ENCODE data around the gene LTO1.

Gene LTO1, protein sequence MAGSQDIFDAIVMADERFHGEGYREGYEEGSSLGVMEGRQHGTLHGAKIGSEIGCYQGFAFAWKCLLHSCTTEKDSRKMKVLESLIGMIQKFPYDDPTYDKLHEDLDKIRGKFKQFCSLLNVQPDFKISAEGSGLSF

DNA sequence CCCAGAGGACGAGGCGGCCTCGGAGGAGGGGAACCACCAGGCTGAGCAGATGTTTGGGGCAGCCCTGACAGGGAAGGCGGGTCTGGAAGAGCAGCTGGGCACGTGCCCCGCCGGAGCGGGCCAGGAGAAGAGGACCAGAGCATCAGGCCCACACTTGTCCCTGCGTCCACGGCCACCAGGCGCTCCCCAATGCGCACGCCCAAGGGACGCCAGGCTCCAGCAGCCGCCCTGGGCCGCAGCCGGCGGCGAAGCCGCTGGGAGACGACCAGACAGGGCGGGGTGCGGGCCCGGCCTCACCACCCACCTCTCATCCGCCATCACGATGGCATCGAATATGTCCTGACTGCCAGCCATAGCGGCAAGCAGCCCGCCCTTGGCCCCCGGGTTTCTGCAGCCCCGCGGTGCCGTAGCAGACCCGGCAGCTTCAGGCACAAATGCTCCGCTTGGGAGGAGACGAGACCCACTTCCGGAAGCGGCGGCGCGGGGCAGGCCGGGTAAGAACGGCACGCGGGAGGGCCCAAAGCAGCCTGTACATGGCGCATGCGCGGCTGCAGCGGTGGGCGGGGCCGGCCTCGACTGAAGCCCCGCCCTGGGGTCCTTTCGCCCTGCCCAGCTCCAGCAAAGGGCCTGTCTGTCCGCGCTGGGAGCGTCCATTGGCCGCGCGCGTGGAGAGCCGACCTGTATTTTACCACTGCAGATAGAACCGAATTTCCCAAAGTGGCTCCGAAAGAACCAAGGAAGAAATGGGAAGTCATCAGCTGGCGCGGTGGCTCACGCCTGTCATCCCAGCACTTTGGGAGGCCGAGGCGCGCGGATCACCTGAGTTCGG is at the start of gene LTO1:
Gene LTO1 (minus strand): TSS at position 468 of the 829 bp plus-strand sequence. CDS start 114 bp downstream, at position 354.
- peak; percentile 89 for DNase-seq (ENCODE audit: low read depth)

DNA sequence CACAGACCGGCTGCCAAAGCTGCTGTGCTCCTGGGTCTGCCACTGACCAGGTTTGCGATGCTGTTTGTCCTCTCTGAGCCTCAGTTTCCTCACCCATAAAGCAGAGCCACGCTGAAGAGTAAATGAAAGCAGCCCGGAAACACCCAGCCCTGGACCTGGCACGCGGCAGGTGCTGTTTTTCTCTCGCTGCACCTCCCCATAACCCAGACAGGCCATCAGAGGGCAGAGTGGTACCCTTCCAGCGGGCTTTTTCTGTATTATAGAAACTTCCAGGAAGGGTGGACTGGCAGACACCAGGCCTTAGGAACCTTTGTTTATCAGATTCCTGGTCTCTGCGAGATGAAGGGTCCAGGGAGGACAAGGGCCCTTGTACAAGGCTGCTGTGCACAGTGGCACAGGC is 46.6 kb upstream of the LTO1 start:
- no peak for DNase-seq (ENCODE audit: low read depth)

DNA sequence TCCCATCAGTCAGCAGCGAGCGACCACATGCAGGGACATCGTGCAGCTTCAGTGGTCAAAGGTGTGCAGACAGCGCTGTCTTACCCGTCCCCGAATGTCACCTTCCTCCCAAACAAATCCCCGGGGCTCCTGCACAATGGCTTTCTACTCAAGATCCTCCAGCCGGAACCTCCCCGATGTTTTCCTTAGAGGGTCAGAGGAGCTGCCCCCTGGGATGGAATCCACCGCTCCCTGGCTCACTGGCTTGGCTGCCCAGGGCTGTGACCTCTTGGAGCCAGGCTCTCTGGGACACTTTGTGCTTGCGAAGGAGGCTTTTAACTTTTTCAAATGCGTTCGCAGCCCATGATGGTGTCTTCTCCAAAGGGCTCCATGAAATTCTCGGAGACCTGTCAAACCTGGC is 46.0 kb upstream of the LTO1 start:
- DNase-seq (ENCODE audit: low read depth), result no peak

DNA sequence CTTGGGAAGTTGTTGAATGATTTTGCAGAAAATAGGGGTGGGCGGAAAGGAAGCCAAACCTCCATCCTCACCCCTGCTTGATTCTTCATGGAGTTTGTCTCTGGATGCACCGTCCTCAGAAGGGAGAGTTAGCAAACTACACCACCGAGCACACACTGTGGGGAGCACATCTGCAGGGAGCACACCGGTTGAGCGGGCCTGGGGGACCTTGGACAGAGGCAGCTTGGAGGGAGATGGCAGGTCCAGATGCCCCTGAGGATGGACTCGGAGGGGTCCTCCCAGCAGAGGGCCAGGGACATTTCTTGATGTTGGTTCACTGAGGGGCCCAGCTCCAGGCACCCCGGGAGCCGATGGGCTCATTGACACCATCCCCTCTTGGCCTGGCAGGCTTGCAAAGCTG is 43.8 kb upstream of the LTO1 start:
- DNase-seq (ENCODE audit: low read depth), result no peak

DNA sequence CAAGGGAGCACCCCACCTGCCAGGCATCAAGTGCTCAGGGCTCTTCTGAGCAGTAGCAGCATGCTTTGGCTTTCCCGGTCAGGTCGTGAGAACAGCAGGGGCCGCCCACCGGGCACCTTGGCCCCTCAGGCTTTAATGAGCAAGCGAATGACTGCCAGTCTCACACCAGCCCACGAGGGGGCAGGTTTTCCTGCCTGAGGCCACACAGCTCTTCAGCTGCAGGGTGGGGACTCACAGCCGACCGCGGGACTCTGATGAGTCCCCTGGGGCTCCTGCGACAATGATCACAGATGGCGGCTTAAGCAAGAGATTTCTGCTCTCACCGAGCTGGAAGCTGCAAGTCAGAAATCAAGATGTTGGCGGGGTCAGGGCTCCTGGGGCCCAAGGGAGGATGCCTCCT is 43.0 kb upstream of the LTO1 start:
- no peak for DNase-seq (ENCODE audit: low read depth)

DNA sequence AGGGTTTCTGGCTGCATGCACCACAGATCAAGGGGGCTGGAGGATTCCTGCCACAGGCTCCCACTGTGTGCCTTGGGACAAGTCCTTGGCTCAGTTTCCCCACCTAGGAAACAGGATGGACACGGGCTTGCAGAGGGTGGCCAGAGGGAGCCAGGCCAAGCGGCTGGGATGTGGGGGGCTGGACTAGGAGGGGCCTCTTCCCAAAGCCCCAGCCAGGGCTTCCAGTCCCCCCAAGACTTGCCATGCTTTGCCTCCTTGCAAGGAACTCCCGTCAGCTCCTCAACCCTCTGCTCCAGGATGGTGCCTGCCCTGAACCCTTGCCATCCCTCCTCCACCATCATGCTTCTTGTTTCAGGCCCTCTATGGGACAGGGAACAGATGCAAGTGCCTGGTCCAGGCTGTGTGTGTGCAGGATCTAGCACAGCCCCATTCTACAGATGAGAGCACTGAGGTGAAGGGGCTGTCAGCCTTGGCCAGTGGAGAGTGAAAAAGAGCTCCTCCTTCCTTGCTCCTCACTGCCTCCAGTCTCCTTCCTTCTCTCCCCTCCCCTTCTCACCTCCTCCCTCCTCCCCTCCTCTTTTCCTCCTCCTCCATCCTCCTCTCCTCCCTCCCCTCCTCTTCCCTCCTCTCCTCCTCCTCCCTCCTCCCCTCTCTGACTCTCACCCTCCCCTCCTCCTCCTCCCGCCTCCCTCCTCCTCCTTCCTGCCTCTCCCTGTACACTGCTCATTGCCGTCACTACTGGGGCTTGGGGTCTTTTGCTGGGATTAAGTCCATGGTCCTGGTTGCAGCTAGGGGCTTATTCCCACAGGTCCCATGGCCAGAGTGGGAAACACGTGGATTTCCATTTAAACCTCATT is 42.0 kb upstream of the LTO1 start:
- no peak for DNase-seq (ENCODE audit: low read depth)

DNA sequence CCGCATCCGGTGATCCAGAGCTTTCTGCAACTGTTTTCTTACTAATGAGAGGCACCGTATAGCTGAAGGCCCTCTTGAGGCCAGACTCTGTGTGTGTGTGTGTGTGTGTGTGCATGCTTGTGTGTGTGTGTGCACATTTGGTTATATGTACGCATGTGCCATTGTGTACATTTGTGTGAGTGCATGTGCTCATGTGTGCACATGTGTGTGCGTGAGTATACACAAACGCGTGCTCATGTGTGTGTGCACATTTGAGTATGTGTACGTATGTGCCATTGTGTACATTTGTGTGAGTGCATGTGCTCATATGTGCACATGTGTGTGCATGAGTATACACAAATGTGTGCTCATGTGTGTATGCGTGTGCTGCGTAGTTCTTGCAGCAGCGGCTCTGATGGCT is 40.9 kb upstream of the LTO1 start:
- no peak for DNase-seq (ENCODE audit: low read depth)

DNA sequence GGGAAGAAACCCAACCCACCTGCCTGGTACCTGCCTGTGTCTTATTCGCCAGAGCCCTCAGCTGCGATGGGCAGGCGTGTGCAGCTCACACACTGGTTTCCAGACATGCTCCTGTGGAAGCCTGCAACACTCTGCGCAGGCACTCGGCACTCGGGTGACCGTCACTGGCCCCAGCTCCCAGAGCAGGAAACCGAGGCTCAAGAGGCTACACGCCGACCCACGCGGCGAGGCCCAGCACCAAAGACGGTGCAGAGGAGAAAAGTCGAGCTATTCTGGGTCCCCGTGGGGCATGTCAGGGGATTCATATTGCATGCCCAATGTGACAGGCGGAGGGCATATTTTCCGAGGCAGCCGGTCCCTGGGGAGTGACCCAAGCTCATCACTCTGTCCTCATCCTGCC is 40.3 kb upstream of the LTO1 start:
- no peak for DNase-seq (ENCODE audit: low read depth)

DNA sequence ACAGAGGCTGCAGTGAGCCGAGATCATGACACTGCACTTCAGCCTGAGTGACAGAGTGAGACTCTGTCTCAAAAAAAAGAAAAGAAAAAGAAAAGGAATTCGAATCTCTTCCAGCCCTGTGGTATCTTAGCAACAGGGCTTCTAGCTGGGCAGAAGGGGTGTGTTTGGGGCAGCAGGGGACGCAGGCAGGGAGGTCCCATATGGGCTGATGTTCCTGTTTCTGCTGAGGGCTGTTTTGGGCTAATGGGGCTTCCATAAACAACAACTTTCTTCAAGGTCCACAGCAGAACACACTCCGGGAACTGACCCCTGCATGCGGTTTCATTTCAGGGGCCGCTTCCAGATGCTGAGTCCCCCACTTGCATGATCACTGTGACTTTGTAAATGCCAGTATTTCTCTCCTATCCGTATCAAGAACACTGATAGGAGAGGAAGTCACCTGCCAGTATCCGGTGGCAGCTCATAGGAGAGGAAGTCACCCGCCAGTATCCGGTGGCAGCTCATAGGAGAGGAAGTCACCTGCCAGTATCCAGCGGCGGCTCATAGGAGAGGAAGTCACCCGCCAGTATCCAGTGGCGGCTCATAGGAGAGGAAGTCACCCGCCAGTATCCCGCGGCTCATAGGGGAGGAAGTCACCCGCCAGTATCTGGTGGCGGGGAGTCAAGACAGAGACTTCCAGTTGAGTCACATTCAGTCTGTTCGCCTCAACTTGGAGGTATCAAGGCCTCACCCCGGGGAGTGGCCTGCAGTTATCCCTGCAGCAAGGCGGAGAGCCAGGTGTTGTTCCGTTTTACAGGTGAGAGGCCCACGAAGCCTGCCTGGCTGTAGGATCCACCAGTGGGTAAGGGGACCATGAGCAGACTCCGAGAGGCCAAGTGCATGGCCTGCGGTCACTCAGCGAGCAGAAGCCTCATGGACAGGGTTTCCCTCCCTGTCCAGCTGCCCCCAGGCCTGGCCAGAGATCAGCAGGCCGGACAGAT is 37.0 kb upstream of the LTO1 start:
- no peak for DNase-seq (ENCODE audit: low read depth)

DNA sequence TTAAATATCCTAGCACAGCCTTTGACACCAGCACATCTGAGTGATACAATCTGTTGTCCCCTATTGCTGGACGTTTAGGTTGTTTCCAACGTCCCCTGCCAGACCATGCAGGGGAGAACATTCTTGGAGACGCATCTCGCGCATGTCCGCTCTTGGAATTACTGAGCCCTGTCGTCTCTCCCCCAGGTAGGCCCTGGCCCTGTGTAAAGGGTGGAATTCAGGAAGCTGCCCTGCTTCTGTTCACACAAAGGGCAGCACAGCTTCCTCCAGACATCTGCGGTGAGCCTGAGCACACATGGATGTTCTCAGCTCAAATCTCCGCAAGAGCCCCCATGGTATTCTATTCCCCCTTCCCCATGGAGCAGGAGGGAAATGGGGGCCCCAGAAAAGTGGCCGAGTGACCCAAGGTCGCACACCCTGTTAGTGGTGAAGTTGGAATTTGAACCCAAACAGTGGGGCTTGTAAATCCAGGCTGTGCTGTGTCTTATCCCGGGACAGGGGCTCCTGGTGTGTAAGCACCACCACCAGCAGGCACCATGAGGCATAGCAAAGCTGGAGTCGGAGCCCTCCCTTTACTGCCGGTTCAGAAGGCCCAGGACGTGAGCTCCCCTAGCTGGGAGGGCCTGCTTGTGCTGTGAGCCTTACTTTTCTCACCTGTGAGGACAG is 33.7 kb upstream of the LTO1 start:
- DNase-seq (ENCODE audit: low read depth), result no peak

DNA sequence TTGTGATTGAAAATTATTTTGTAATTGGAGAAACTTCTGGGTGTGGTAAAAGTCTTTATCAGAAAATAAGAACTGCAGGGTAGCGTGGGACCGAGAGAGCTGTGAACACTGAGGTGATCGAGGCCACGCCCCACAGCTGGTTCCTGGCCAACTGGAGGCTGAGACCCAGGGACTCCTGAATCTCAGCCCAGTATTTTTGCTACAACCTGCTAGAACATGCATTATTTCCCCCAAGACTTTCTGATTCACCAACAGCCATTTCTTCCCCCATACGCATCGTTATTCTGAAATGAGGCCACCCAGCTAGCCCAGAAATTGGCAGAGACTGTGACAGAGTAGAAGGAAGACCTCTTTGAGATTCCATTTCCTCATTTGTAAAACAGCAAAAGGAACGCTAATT is 32.0 kb upstream of the LTO1 start:
- DNase-seq (ENCODE audit: low read depth), result no peak

DNA sequence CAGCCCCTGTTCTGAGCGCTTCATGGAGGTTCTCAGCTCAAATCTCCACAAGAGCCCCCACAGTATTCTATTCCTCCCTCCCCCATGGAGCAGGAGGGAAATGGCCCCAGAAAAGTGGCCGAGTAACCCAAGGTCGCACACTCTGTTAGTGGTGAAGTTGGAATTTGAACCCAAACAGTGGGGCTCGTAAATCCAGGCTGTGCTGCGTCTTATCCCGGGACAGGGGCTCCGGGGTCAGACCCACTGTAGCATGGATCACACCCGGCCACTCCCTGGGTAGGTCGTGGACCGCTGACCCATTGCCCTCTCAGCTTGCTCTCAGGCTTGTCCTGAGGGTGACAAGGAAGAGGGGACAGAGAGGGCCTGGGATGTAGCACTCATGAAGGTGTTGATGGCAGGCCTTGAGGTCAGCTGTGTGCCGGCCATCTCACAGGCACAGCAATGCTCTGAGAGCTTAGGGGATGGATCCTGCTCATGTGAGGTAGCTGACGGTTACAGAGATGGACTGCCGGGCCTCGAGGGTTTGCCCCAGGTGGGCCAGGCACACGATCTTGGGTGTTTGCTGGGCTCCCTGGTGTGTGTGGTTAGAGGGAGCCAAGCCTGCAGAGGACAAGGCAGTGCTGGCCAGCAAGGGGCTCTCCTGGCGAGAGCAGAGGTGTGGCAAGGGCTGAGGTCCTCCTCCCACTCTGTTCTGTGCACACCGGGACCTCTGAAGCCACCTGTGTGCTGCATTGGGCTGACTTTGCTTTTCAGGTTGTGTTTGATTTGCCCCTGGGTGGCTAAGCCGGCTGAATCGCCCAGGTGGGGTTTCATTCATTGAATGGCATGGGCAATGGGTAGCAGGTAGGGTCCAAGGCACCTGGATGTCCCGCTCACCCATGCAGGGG is 31.0 kb upstream of the LTO1 start:
- no peak for DNase-seq (ENCODE audit: low read depth)

DNA sequence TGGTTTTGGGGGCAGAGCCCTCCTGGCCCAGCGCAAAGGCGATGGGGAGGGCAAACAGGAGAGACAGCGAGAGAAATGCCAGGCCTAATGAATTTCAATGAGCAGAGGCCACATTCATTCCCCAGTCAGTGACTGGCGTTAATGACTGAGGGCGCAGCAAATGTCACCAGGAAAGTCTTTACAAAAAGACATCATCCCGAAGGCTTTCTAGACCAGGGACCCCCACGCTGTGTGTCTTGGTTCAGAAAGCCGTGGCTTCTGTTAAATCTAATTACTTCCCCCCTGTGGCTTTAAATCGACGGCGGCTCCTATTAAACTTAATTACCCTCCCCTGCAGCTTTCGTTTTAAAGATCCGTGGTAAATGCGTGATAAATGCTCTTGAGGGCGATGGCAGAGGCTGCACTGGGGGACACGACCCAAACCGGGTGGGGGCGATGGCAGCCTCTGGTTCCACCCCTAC is 30.2 kb upstream of the LTO1 start:
- no peak for DNase-seq (ENCODE audit: low read depth)

DNA sequence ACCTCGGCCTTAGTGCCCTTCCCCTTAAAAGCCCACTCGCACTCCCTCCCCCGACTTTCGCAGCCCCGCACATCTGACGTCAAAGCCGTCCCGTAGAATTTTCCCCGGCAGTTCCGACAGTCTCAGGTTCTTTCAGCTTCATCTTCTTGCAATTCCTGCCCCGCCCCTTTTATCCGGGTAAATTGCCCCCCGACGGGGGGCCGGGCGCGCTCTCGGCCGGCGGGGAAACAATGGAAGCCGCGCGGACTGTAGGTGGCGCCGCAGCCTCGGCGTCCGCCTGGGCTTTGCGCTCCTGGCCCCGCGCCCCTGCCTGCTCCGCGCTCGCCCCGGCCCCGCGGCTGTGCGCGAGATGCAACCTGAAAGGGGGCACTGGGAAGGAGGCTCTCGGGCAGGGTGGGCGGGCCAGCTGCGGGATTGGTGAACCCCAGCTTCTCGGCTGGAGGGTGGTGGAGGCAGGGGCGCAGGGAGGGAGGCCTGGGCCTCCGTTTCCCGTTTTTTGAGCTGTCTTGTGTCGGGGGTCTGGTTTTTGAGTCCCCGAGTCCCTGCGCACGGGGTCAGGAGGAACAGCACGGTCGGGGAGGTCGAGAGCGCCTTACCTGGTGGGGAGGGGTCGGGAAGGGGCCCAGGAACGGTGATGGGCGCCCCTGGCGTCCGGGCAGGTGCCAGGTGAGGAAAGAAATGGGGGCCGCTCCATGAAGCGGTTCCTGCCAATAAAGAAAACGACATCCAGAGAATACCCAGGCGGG is 29.5 kb upstream of the LTO1 start:
- DNase-seq (ENCODE audit: low read depth), result no peak

DNA sequence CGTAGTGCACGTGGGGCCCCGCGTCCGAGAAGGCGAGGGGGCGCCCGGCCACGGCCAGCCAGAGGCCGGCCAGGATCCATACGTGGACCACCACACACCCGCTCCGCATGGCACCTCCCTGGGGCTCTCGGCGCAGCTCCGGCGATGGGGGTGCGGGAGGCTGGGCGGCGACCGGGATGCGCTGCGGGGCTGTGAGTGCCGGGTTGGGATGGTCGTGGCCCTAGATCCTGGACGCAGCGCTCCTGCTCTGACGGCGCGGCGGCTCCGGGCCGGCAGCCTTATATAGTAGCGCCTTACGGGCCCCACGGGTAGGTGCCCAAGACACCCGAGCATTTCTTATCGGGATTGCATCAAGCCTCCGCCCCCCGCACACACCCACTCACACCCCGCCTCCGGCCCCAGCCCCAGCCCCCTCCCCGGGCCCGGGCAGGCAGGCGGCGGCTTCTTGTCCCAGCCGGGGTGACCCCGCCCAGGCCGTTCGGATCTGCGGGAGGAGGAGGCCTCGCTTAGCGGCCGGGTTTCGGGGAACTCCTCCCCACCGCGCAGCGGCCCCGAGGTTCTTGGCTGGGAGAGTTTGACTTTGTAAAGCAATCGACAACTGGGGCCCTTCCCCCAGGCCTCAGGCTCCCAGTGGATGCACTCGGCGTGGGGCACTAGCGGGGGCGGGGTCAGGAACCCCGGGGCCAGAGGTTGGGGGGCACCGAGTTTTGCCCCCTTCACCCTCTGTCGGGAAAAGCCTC is 28.8 kb upstream of the LTO1 start, which contains the start of gene FGF19:
Gene FGF19 (minus strand): TSS at position 255 of the 740 bp plus-strand sequence. CDS start 146 bp downstream, at position 109.
- no peak for DNase-seq (ENCODE audit: low read depth)

DNA sequence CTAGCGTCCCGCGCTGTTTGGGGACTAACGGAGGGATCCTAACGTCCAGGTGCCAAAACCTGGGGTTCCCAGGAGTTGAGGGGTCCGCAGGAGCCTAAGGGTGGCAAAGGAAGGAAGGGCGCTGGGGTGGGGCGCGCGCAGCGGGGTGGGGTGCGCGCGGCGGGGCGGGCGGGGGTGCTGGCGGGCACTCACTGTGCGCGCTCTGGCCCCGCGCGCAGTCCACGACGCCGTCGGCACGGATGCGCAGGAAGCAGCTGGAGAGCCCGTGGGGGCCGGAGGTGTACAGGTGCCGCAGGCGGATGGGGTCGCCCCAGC is 28.3 kb upstream of the LTO1 start:
- DNase-seq (ENCODE audit: low read depth), result no peak

DNA sequence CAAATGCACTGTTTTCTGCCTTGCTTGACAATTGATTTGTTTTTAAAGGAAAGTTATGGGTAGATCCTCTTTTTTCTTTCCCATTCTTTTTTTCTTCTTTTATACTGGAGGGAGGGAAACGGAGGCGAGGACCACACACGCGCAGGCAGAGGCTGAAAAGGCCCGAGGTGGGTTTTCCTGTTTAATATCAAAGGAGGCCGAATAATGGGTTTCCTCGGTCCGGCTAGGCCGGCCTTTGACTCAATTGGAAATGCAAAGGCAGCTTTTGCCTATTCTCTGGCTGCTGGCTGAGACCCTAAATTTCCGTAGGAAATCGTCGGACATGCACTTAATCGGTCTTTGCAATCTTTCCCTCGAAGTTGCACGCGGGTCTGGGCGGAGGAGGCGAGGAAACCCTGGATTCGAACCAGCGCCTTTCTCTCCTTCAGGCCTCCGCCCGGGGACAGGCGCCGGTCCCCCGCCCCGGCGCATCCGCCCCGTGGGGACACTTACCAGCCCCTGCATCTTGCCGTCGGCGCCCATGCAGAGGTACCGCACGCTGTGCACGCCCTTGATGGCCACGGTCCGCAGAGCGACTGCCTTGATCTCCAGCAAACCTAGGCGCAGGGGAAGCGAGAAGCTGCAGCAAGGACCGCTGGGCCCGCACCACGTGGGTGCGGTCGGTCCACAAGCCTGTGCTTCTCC is 27.8 kb upstream of the LTO1 start:
- DNase-seq (ENCODE audit: low read depth), result no peak

DNA sequence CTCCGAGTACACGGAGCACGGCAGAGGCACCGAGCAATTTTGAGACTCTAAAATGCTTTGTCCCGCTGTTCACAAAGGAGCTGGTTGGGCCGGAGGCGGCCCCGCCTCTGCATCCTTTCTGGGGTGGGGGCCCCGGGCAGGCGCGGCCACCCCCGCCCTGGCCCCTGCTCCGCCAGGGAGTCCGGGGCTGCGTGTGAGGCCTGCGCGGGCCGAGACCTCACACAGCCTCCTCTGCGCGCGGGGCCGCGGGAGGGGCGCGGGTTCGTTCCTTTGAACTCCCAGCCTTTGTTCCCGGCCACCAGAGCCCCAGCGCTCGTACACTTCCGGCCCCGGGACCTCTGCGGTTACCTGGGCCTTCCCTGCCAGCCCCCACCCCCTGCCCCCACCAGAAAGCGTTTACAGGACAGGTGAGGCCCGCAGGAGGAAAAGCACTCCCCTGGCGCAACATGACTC is 27.1 kb upstream of the LTO1 start:
- no peak for DNase-seq (ENCODE audit: low read depth)
